ENCODE measurements around the gene C13orf42.

C13orf42 gene

GRCh38 chr13:51148952-51149573, 38.0 kb upstream of the C13orf42 start:
- H3K36me3 ChIP-seq (ENCODE audit: control insufficient read depth, insufficient read depth, low read length) = no peaks in the 10 kb centered on the region
- peaks cover under 1% of the 10 kb centered on the region for H3K9me3 ChIP-seq (ENCODE audit: control insufficient read depth, low read length)
- WGBS, 2 experiments (ENCODE audit: insufficient coverage in 2 of 2) = 0 to 7% methylated on average over 3 to 4 of the region's 4 CpGs
- H3K4me1 ChIP-seq (ENCODE audit: control insufficient read depth, insufficient read depth, low read length, poor library complexity, severe bottlenecking) = peaks cover 11% of the 10 kb centered on the region
- no peak overlapping the region for H3K4me3 ChIP-seq (ENCODE audit: extremely low read depth, insufficient read depth, low read length, poor library complexity, severe bottlenecking)
- H3K27ac ChIP-seq (ENCODE audit: low read depth, low read length, severe bottlenecking) = no peak overlapping the region

GRCh38 chr13:51148223-51148951, 37.3 kb upstream of the C13orf42 start:
- Histone ChIP-seq H3K27ac (ENCODE audit: low read depth, low read length, severe bottlenecking) (no peak overlapping the region), H3K4me1 (ENCODE audit: control insufficient read depth, insufficient read depth, low read length, poor library complexity, severe bottlenecking) (peaks cover 10% of the 10 kb centered on the region), H3K36me3 (ENCODE audit: control insufficient read depth, insufficient read depth, low read length) (no peaks in the 10 kb centered on the region), H3K4me3 (ENCODE audit: extremely low read depth, insufficient read depth, low read length, poor library complexity, severe bottlenecking) (no peak overlapping the region), H3K9me3 (ENCODE audit: control insufficient read depth, low read length) (peaks cover 4% of the 10 kb centered on the region)
- WGBS, 2 experiments (ENCODE audit: insufficient coverage in 2 of 2) = 34 to 38% methylated on average over 16 to 17 of the region's 18 CpGs

- Histone ChIP-seq H3K36me3 (ENCODE audit: control insufficient read depth, insufficient read depth, low read length) (no peaks in the 10 kb centered on the region), H3K4me3 (ENCODE audit: extremely low read depth, insufficient read depth, low read length, poor library complexity, severe bottlenecking) (no peak overlapping the region), H3K27ac (ENCODE audit: low read depth, low read length, severe bottlenecking) (no peak overlapping the region), H3K9me3 (ENCODE audit: control insufficient read depth, low read length) (peaks cover 4% of the 10 kb centered on the region), H3K4me1 (ENCODE audit: control insufficient read depth, insufficient read depth, low read length, poor library complexity, severe bottlenecking) (peaks cover 9% of the 10 kb centered on the region)
- WGBS, 2 experiments (ENCODE audit: insufficient coverage in 2 of 2) = 56 to 58% methylated on average over 4 to 6 of the region's 7 CpGs
These were observed 36.7 kb upstream of the C13orf42 start for GRCh38 chr13:51147732-51148131.

- no peak overlapping the region for H3K27ac ChIP-seq (ENCODE audit: low read depth, low read length, severe bottlenecking)
- no peaks in the 10 kb centered on the region for H3K36me3 ChIP-seq (ENCODE audit: control insufficient read depth, insufficient read depth, low read length)
- H3K4me1 ChIP-seq (ENCODE audit: control insufficient read depth, insufficient read depth, low read length, poor library complexity, severe bottlenecking) = peaks cover 9% of the 10 kb centered on the region
- WGBS, 2 experiments (ENCODE audit: insufficient coverage in 2 of 2) = 83 to 100% methylated on average over 1 of the region's 1 CpG
- H3K4me3 ChIP-seq (ENCODE audit: extremely low read depth, insufficient read depth, low read length, poor library complexity, severe bottlenecking) = no peak overlapping the region
- peaks cover 4% of the 10 kb centered on the region for H3K9me3 ChIP-seq (ENCODE audit: control insufficient read depth, low read length)
These were observed 35.6 kb upstream of the C13orf42 start for GRCh38 chr13:51146667-51147066.

- 79 to 95% methylated on average over 4 of the region's 4 CpGs for WGBS, 2 experiments (ENCODE audit: insufficient coverage in 2 of 2)
- H3K36me3 ChIP-seq (ENCODE audit: control insufficient read depth, insufficient read depth, low read length) = no peaks in the 10 kb centered on the region
- H3K9me3 ChIP-seq (ENCODE audit: control insufficient read depth, low read length) = peaks cover 5% of the 10 kb centered on the region
- no peak overlapping the region for H3K27ac ChIP-seq (ENCODE audit: low read depth, low read length, severe bottlenecking)
- H3K4me1 ChIP-seq (ENCODE audit: control insufficient read depth, insufficient read depth, low read length, poor library complexity, severe bottlenecking) = no peaks in the 10 kb centered on the region
- H3K4me3 ChIP-seq (ENCODE audit: extremely low read depth, insufficient read depth, low read length, poor library complexity, severe bottlenecking) = no peak overlapping the region
These were observed 26.2 kb upstream of the C13orf42 start for GRCh38 chr13:51137250-51137649.

GRCh38 chr13:51136276-51136980, 25.4 kb upstream of the C13orf42 start:
- H3K27ac ChIP-seq (ENCODE audit: low read depth, low read length, severe bottlenecking) = no peak overlapping the region
- no peaks in the 10 kb centered on the region for H3K36me3 ChIP-seq (ENCODE audit: control insufficient read depth, insufficient read depth, low read length)
- WGBS, 2 experiments (ENCODE audit: insufficient coverage in 2 of 2) = 92% methylated on average over 8 of the region's 10 CpGs
- no peaks in the 10 kb centered on the region for H3K4me1 ChIP-seq (ENCODE audit: control insufficient read depth, insufficient read depth, low read length, poor library complexity, severe bottlenecking)
- no peak overlapping the region for H3K4me3 ChIP-seq (ENCODE audit: extremely low read depth, insufficient read depth, low read length, poor library complexity, severe bottlenecking)
- H3K9me3 ChIP-seq (ENCODE audit: control insufficient read depth, low read length) = peaks cover 9% of the 10 kb centered on the region

GRCh38 chr13:51134763-51135365, 23.8 kb upstream of the C13orf42 start:
- Histone ChIP-seq H3K4me3 (ENCODE audit: extremely low read depth, insufficient read depth, low read length, poor library complexity, severe bottlenecking) (no peak overlapping the region), H3K27ac (ENCODE audit: low read depth, low read length, severe bottlenecking) (no peak overlapping the region), H3K36me3 (ENCODE audit: control insufficient read depth, insufficient read depth, low read length) (no peaks in the 10 kb centered on the region), H3K4me1 (ENCODE audit: control insufficient read depth, insufficient read depth, low read length, poor library complexity, severe bottlenecking) (no peaks in the 10 kb centered on the region), H3K9me3 (ENCODE audit: control insufficient read depth, low read length) (peaks cover 13% of the 10 kb centered on the region)
- 84 to 93% methylated on average over 7 to 8 of the region's 8 CpGs for WGBS, 2 experiments (ENCODE audit: insufficient coverage in 2 of 2)

- Histone ChIP-seq H3K4me3 (ENCODE audit: extremely low read depth, insufficient read depth, low read length, poor library complexity, severe bottlenecking) (no peak overlapping the region), H3K27ac (ENCODE audit: low read depth, low read length, severe bottlenecking) (no peak overlapping the region)
These were observed 19.3 kb upstream of the C13orf42 start for GRCh38 chr13:51130348-51130747.

GRCh38 chr13:51125495-51126226, 14.6 kb upstream of the C13orf42 start:
- Histone ChIP-seq H3K9me3 (ENCODE audit: control insufficient read depth, low read length) (peaks cover 20% of the 10 kb centered on the region), H3K27ac (ENCODE audit: low read depth, low read length, severe bottlenecking) (no peak overlapping the region), H3K4me3 (ENCODE audit: extremely low read depth, insufficient read depth, low read length, poor library complexity, severe bottlenecking) (no peak overlapping the region), H3K4me1 (ENCODE audit: control insufficient read depth, insufficient read depth, low read length, poor library complexity, severe bottlenecking) (no peaks in the 10 kb centered on the region), H3K36me3 (ENCODE audit: control insufficient read depth, insufficient read depth, low read length) (no peaks in the 10 kb centered on the region)
- 34 to 37% methylated on average over 4 to 7 of the region's 7 CpGs for WGBS, 2 experiments (ENCODE audit: insufficient coverage in 2 of 2)

More at GRCh38 chr13:51130348-51130747, 19.3 kb upstream of the C13orf42 start:
- Histone ChIP-seq H3K36me3 (ENCODE audit: control insufficient read depth, insufficient read depth, low read length) (no peaks in the 10 kb centered on the region), H3K4me1 (ENCODE audit: control insufficient read depth, insufficient read depth, low read length, poor library complexity, severe bottlenecking) (no peaks in the 10 kb centered on the region), H3K9me3 (ENCODE audit: control insufficient read depth, low read length) (peaks cover 29% of the 10 kb centered on the region)
- WGBS, 2 experiments (ENCODE audit: insufficient coverage in 2 of 2) = 100% methylated on average over 1 of the region's 1 CpG; no CpG with 5 or more reads in 1 of the 2 experiments
